NCI-H1694 treated with DMSO at 0.1 percent for 48 hours (cell line): Measurements from ENCODE around the gene GCDH.
"Not testable (repeated sequence)": the region's sequence is repeated elsewhere in the genome, so short reads cannot be mapped to it uniquely, and the experiment has no call there.

Source experiments
- DNase-seq: peaks from one replicate; lab custom pipeline; 2025; lab: John Stamatoyannopoulos, UW

The GCDH gene

GRCh38 chr19:12872941-12873890, 17.7 kb upstream of the GCDH start:
- DNase-seq, result no peak

DNA sequence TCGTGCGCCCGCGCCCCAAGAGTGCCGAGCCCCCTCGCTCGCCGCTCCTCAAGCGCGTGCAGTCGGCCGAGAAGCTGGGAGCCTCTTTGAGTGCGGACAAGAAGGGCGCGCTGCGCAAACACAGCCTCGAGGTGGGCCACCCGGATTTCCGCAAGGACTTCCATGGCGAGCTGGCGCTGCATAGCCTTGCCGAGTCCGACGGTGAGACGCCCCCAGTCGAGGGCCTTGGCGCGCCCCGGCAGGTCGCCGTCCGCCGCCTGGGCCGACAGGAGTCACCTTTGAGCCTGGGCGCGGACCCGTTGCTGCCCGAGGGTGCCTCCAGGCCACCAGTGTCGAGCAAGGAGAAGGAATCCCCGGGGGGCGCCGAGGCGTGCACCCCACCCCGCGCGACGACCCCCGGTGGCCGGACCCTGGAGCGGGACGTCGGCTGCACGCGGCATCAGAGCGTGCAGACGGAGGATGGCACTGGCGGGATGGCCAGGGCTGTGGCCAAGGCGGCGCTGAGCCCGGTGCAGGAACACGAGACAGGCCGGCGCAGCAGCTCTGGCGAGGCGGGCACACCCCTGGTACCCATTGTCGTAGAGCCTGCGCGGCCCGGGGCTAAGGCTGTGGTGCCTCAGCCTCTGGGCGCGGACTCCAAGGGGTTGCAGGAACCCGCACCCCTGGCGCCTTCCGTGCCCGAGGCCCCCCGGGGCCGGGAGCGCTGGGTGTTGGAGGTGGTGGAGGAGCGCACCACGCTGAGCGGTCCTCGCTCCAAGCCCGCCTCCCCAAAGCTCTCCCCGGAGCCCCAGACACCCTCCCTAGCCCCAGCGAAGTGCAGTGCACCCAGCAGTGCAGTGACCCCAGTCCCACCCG, 16.8 kb upstream of the GCDH start:
- no peak for DNase-seq

DNA sequence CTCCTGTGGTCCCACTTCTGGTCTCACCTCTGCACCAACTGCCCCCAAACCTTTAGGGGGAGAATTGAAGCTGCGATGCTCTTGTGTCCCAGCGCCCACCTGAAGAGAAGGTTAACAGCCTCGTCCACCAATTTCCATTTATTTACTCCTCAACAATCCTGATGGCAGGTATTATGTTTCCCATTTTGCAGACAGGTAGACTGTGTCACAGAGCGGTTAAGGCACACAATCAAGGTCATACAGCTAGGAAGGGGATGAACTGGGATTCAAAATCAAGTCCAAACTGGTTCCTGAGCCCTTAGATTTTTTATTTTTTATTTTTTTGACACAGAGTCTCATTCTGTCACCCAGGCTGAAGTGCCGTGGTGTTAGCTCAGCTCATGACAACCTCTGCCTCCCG, 15.9 kb upstream of the GCDH start:
- DNase-seq, result no peak

- no peak for DNase-seq
Observed at GRCh38 chr19:12880551-12881171, 10.3 kb upstream of the GCDH start.

DNA sequence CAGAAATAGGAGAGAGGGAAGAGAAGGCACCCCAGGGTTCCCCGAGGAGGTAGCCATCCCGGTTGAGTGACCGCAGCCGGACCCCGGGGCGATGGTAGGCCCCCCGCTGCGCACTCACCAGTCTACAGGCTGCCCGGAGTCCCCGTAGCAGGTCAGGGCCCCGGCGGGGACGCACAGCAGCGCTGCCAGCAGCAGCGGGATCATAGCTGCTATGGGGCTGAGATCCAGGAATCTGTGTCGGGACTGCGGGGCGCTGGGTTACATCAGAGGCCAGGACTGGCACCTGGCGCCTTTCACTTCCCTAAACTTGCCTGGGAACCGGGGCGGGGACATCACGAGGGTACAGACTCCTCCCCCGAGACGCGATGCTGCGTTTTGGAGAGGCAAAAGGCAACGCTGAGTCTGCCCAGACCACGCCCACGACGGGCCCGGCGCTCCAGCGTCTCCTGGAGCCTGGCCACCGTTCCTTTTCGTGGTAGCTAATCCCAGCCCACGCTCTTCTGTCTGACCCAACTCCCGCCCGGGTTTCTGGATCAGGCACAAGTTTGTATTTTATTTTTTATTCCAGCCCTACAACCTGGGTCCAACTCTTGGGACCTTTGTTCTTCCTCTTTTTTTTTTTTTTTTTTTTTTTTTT, 9.7 kb upstream of the GCDH start, which contains the start of gene DNASE2:
DNASE2 (minus strand) TSS at position 278 of the 637 bp plus-strand sequence; CDS start at position 204, 74 bp downstream.
- peak; percentile 94 for DNase-seq

DNA sequence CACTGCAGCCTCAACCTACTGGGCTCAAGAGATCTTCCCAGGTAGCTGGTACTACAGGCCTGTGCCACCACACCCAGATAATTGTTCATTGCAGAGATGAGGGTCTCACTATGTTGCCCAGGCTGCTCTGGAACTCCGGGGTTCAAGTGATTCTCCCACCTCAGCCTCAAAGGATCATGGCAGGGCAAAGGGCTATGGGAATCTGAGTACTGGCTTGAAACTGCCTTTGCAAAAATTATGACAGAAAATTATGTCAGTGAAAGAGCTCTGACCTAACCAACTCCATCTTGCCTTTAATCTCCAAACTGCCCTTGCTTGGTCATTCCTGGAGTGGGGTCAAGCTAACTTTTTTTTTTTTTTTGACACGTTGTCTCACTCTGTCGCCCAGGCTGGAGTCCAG, 8.4 kb upstream of the GCDH start:
- no peak for DNase-seq

GRCh38 chr19:12884202-12884601, 6.8 kb upstream of the GCDH start:
- no peak for DNase-seq

GRCh38 chr19:12884627-12884925, 6.4 kb upstream of the GCDH start:
- DNase-seq, result no peak

GRCh38 chr19:12884926-12885748, 5.8 kb upstream of the GCDH start:
- DNase-seq, result peak; percentile 52

DNA sequence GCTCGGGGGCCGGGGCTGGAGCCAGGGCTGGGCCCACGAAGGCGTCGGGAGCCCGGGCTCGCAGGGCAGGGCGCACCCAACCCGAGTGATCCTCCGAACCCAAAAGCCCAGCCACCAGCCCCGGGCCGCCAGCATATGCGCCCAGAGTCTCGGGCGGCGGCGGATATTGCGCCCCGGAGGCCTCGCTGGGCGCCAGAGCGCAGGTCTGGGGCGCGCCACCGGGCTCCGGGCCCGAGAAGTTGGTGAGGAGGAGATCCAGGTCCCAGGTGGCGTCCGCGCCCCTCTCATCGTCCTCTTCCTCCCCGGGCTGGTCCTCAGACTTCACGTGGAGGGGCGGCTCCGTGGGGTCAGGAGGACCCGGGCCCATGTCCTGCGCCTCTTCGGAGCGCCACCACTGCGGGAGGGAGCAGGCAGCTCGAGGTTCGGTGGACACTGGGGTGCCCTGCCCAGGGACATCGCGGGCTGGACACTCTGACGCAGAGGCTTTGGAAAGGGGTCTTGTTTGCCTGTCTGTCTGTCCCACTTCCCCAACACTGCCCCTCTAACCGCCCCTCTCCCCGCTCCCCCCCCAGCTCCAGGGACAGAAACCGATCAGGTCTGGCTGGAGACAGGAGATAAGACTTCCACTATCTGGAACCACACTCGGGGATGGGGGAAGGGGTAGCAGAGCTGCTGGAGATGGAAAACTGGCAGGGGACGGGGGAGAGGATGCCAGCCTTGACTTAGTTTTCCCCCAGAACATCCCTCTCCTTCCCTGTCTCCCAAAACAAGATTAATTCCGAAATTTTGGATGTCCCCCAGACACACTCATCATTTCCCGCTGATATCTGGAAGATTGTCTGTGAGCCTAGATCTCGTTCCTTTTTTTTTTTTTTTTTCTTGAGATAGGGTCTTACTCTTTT, 5.0 kb upstream of the GCDH start:
- no peak for DNase-seq

- no peak for DNase-seq
Observed at GRCh38 chr19:12886651-12886968, 4.3 kb upstream of the GCDH start.

GRCh38 chr19:12886969-12887747, 3.8 kb upstream of the GCDH start, which contains the start of gene KLF1:
Gene KLF1 (minus strand): TSS chr19:12887201. CDS start chr19:12887140, 61 bp downstream.
- no peak for DNase-seq

DNA sequence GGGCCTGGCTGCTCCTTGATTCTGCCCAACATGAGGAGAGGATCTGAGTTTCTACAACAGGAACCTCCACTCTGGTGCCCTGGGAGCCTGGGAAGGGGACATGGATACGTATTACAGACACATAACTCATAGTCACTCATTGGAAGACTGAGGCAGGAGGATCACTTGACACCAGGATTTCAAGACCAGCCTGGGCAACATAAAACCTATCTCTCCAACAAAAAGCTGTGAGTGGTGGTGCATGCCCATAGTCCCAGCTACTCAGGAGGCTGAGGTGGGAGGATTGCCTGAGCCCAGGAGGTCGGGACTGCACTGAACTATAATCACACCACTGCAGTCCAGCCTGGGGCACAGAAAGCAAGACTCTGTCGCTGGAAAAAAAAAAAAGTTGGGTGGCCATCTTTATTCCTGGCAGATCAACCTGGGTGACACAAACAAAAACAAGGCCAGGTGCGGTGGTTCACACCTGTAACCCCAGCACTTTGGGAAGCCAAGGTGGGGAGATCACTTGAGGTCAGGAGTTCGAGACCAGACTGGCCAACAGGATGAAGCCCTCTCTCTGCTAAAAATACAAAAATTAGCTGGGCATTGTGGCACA, 2.9 kb upstream of the GCDH start:
- DNase-seq, result no peak

- not testable (repeated sequence) for DNase-seq
Observed at GRCh38 chr19:12890299-12890786, 617 bp upstream of the GCDH start.

GRCh38 chr19:12891553-12892021, 627 bp downstream of the GCDH start:
- DNase-seq, result no peak

GRCh38 chr19:12893582-12893981, 2.6 kb downstream of the GCDH start:
- no peak for DNase-seq

DNA sequence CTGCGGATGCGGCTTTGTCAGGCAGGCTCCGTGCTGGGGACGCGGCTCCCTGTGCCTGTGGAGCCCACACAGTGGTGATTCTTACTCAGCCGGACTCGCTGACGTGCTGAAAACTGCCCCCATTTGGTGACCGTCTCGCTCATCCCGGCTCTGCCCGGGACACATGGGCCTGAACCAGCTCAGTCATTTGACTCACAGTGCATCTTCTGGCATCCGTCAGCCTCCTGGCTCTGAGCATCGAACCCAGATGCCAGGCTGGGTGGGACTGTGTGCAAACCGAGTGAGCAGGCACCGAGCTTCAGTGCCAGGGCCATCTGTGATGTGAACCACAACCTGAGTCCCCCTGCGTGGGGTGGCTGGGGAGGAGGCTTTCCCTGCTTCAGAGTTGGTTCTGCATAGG, 5.5 kb downstream of the GCDH start:
- no peak for DNase-seq

DNA sequence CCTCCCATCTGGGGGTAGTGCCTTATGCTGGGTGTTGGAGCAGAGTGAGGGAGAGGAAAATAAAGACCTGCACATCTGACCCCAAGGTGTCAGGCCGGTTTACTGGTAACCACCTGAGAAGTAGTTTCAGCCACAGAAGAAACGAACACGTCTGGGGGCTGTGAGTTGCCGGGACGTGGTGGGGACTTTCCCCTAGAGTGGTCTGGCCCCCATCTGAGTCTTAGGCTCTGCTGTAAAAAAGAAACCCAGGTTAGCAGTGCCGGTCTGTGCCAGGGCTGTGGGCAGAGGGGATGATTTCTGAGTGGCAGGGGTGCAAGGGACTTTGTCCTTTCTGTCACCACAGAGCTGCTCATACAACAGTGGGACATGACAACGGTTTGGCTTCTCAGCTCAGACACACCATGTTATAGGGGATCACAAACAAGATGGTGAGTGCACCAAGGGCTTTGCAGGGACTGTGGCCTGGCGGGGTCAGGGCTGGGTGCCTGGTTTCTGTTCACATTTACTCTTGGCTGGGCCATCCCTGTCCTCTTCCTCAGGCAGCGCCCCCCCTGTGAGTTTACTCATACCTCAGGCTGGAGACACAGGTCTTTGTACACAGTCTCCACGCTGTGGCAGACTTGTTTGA, 9.0 kb downstream of the GCDH start:
- no peak for DNase-seq
